Hematopoietic multipotent progenitor cell treated with erythropoietin and hydrocortisone succinate and interleukin-3 and kit ligand, for 6 days (in vitro differentiated cells): ENCODE results near the gene LSM12.
"Not testable (repeated sequence)": the region's sequence is repeated elsewhere in the genome, so short reads cannot be mapped to it uniquely, and the experiment has no call there.

Experiments used
- DNase-seq: peaks from one replicate; pipeline ENCODE4 v3.0.0-alpha.2; 2015

The LSM12 gene

DNA sequence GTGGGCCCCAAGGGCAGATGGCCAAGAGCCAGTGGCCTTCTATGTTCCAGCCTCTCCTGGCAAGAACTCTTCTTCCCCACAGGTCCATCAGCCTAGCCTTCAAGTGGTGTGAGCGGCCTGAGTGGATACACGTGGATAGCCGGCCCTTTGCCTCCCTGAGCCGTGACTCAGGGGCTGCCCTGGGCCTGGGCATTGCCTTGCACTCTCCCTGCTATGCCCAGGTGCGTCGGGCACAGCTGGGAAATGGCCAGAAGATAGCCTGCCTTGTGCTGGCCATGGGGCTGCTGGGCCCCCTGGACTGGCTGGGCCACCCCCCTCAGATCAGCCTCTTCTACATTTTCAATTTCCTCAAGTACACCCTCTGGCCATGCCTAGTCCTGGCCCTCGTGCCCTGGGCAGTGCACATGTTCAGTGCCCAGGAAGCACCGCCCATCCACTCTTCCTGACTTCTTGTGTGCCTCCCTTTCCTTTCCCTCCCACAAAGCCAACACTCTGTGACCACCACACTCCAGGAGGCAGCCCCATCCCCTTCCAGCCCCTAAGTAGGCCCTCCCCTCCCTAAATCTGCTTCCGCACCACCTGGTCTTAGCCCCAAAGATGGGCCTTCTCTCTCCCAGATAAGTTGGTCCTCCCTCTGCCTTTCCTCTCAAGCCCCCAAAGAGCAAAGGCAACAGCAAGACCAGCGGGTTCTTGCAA is 9.3 kb upstream of the LSM12 start:
- no peak for DNase-seq

DNA sequence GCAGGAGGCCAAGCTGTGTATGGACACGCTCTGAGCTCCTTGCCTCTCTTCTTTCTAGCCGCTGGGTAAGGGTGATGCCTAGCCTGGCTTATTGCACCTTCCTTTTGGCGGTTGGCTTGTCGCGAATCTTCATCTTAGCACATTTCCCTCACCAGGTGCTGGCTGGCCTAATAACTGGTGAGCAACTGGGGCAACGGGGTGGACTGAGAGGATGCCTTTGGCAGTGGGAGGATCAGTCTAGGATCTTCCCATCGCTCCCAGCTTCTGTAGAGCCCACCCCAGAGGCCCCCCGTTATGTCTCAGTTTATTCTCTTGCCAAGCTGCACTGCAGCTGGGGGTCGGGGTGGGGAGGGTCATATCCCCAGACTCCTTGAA is 8.4 kb upstream of the LSM12 start:
- DNase-seq, result no peak

DNA sequence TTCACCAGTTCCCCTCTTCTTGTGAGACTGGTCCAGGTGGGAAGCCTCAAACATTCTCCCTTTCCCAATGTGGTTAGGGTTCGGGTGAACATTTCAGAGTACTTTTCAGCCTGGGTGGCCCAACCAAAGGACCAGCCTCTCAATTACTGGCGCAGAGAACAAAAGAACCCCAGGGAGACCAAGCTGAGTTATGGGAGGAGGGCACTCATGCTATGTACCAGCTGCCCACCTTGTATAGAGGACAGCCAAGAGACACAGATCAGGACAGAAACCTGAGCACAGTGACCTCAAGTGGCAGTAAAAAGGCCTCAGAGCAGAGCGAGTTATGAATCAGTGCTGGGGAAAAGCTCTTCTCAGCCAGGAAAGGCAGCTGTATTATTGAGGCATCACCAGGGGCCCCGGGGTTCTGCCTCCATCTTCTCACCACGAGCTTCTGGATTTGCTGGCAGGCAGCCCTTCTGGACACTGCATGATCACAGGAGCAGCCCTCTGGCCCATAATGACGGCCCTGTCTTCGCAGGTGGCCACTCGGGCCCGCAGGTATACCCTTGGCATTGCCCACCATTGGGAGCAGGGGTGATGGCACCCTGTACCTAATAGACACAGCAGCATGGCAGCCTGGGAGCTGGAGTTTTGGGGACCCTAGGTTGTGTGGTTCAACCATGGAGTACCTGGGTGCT is 7.9 kb upstream of the LSM12 start:
- no peak for DNase-seq

DNA sequence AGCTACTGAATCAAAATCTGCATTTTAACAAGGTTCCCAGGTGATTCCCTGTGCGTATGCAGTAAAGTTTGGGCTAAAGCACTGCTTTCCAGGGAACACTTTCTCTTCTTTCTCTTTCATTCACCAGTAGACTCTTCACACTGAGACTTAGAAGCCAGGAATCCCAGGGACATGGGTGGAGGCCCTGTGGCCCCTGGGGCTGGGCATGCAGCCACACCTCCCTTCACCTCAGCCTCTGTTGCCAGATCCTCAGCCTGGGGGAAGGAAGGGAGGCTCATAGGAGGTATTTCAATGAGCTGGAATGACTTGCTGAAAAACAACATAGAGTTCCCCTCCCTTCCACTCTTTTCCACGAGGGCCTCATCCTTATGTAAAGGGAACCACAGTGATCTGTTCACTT is 5.3 kb upstream of the LSM12 start:
- peak; percentile 50 for DNase-seq

DNA sequence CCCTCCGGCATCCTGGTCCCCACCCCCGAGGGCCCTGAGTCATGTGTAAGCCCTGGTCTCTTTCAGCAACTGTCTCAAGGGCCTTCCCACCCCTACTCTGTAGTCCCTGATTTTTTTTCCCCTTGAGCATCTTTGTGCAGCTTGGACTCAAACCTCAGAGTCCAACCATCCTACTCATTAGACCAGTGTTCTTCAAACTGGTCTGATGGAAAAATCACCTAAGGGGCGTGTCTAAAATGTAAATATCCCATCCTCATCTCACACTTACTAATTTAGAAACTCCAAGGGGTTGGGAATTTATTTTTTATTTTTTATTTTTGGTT is 4.7 kb upstream of the LSM12 start:
- DNase-seq, result no peak

DNA sequence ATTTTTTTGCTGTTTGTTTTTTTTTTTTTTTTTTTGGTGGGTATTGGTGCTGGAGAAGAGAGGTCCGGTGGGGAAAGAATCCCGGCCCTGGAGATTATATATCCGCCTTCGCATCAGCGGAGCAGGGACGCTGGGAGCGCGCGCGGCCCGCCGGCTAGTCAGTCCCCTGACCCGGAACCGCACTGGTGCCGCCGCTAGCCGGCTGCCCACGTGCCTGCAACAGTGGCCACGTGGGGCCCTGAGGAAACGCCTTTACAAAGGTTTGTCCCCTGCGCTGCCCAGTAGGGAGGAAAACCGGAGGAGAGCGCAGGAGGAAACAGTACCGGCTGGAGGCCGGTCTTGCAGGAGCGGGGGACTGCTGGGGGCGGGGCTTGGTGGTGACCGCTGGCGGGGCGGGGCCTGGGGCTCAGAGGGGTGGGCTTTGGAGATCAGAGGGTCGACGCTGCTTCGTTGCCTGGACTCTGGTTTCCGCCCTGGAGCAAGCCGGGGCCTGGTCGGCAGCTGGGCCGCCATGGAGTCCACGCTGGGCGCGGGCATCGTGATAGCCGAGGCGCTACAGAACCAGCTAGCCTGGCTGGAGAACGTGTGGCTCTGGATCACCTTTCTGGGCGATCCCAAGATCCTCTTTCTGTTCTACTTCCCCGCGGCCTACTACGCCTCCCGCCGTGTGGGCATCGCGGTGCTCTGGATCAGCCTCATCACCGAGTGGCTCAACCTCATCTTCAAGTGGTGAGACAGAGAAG is 4.2 kb upstream of the LSM12 start, which contains the start of gene G6PC3:
Gene G6PC3 (plus strand): TSS at position 281 of the 743 bp plus-strand sequence. CDS start 231 bp downstream, at position 512.
- peak; percentile 98 for DNase-seq

DNA sequence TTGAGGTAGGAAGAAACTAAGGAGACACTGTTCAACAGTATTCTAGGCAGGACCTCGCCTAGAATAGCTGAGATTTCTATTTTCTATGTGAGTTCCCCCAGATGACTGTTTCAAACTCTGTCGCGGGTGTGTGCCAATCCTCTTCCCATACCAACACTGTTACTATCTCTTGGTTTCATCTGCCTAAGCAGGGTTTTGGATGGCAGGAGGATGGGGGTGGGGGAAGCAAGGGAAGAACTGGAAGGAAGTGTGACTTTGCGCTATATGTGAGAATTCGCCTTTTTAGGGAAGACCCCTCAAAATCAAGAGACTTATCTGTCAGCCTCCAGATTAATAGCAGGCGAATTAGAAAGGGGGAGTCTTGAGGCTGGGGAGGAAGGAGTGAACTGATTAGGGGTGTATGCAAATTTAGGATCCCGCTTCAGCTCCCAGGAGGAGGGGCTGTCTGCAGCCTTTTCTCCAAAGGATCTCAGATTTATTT is 3.5 kb upstream of the LSM12 start:
- DNase-seq, result peak; percentile 65

DNA sequence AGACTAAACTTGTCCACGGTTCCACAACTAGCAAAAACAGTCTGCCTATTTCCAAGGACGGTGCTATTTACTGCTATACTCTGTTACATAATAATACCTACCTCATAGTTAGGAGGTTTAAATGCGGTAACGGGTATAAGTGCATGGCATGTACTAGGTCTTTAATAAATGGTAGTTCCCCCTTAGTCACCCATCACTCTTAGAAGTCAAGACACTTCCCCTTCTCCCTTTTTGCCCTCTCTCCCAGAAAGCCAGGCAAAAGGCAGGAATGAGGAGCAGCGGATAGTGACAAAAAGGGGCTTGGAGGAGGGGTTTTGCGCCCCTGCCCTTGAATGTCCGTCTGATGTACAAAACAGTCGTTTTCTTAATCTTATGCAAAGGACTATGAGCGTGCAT is 1.1 kb upstream of the LSM12 start:
- DNase-seq, result no peak

DNA sequence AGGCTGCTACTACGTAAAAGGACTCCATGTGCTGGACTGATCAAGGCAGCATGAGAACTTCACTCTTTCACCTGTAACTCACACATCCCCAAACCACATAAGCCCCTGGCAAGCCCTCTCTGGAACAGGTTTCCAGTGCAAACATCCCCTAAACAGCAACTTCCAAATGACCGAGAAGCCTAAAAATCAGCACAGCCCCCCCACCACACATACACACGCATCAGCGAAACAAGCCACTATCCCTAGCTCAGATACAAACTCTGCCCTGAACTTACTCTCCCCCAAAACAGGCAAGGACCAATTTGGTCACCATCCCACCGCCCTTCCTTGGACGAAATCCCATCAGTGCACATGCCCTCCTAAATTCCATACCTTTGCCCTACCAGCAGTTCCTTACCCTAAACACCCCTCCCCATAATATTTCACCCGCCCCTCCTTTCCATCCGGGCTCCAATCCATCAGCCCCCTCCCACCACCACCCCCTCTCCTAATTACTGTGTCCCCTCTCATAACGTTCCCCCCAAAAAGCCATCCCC is 735 bp downstream of the LSM12 start:
- DNase-seq, result peak; percentile 43

DNA sequence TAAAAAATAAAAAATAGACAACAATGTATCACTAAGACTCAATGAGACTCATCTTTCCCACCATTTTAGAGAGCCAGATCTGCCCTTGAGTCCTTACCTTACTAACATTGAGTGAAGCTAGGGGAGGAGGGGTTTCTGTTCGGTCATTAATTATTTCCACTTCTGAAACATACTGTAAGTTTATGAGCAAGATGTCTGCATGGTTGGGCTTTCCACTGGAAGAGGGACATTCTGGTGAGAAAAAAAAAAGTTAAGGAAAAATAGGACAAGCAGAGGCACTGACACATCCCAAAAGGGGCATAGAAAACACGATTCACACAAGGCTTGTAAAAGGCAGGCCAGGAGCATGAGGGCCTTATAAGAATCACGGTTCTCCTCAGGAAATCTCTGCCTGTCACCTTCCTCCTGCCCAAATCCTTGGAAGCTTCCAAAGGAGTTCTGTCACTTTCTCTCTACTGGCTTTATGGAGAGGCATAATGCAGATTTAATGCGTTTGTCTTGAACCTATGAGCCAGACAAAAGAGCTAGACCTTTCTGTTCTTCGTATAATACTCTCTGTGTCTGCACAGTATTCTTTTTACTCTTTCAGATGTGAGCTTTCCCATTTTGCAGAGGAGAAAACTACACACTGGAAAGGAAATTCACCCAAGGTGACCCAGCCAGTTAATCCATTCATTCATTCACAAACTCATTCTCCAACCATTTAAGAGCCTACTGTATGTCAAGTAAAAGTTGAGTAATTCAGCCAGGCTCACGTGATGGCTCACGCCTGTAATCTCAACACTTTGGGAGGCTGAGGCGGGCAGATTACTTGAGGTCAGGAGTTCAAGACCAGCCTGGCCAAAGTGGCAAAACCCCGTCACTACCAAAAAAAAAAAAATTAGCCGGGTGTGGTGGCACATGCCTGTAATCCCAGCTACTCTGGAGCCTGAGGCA is 2.5 kb downstream of the LSM12 start:
- no peak for DNase-seq

DNA sequence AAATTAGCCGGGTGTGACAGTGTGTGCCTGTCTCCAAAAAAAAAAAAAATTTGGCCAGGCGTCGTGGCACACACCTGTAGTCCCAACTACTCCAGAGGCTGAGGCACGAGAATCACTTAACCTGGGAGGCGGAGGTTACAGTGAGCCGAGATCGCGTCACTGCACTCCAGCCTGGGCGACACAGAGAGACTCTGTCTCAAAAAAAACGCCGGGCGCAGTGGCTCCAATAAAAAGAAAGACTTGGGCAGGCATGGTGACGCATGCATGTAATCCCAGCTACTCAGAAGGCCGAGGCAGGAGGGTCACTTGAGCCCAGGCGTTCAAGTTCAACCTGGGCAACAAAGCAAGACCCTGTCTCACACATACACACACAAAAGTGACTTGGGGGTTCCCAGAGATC is 3.6 kb downstream of the LSM12 start:
- DNase-seq, result no peak

DNA sequence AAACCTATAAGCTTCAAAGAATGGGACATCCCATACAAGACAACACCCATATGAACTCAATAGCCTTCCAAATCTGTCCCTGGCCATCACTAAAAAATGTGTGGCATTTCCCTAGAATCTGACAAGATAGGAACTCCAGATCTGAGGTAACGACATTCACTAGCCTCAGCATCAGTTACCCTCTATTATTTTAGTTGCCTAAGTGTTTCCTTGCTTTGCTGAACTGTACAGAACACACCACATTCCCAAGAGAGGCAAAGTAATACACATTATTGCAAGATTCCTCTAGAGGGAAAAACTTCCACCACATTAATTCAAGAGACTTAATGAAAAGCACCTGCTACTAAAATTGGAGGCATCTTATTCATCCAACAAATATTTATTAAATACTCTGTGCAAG is 5.0 kb downstream of the LSM12 start:
- no peak for DNase-seq

DNA sequence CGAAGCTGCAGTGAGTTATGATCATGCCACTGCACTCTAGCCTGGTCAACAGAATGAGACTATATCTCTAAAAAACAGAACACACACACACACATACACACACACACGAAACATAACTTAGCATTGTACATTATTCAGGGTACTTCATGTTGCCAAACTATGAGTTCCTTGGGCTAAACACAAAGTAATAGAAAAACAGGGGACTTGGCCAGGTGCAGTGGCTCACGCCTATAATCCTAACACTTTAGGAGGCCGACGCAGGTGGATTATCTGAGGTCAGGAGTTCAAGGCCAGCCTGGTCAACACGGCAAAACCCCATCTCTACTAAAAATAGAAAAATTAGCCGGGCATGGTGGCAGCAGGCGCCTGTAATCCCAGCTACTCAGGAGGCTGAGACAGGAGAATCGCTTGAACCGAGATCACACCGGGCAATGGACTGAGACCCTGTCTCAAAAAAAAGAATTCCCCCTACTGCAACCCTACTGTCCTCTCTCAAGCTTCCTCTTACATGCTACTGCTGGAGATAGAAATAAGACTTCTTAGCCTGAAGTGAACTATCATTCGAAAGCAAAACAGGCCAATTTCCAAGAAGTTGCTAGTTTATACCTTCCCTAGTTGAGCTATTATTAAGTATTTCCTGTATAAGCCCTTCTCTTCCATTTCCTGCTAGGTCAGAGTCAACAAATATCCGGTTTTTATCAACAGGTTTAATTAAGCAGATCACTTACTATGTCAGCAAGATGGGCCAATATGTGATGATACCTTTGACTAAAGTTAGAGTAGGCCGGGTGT is 7.2 kb downstream of the LSM12 start:
- no peak for DNase-seq

DNA sequence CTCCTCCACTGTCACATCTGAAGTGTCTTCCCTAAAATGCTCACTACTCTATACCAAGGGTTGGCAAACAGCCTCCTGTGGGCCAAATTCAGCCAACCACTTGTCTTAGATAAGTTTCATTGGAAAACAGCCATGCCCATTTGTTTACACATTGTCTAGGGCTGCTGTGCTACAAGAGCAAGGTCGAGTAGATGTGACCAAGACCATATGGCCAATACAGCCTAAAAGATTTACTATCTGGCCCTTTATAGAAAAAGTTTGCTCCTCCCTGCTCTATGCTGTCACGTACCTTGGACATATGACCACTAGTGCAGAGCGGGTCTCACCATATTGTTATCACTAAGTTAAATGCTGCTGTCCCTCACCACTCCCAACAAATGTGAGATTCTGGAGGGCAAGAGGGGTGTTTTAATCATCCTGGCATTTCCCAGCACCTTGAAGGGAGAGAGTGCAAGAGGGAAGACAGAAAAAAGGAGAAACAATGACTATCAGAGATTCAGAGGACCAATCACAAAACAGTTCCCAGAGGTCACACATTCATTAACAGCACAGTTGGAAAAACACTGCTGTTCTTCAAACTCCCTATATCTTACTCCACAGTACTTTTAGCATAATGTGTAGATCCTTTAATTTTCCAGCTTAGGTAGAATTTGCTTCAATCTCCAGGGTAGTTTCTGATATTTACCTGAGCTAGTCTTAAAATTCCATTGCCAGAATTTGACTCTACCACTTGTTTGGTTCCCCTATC is 13.2 kb downstream of the LSM12 start:
- DNase-seq, result peak; percentile 68

DNA sequence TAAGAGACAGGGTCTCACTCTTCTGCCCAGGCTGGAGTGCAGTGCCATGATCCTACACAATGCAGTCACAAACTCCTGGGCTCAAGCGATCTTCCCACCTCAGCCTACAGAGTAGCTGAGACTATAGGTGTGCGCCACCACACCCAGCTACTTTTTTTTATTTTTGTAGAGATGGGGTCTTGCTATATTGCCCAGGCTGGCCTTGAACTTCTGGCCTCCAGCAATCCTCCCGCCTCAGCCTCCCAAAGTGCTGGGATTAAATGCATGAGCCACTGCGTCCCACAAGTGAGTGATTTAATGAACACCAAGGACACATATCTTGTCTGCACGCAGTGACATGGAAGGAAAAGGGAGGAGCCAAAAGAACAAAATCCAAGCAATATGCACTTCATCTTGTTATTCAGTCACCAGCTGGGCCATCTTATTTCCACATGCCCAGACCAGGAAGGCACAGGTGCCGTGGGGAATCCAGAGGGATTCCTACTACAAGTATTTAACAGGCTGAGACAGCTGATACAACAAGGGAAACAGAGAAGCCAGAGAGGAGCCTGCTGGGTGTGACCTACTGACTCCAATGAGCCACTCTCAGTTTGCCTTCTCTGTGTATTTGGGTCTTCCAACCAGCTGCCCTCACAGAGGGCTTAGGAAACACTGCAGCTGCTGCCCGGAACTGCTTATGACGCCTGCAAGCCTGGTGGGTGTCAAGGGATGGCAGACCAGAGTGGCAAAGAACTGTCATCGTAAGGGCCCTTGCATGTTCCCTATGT is 17.0 kb downstream of the LSM12 start:
- DNase-seq, result no peak

DNA sequence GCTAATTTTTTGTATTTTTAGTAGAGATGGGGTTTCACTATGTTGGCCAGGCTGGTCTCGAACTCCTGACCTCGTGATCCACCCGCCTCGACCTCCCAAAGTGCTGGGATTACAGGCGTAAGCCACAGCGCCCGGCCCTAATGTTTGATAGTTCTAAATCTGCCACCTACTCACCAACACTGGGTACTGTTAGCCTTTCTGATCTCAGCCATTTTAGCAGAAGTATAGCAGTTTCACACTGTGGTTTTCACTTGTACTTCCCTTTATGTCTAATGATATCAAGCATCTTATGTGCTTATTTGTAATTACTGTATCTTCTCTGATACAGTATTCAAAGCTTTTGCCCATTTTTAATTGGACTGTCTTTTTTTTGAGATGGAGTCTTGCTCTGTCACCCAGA is 19.6 kb downstream of the LSM12 start:
- not testable (repeated sequence) for DNase-seq

DNA sequence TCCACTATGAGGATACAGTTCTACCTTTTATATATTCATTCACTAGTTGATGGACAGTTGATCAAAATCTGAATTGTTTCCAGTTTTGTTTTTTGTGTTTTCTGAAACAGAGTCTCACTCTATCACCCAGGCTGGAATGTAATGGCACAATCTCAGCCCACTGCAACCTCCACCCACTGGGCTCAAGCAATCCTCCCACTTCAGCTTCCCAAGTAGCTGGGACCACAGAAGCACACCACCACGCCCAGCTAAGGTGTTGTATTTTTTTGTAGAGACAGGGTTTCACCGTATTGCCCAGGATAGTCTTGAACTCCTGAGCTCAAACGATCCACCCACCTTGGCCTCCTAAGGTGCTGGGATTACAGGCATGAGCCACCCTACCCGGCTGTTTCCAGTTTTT is 21.0 kb downstream of the LSM12 start:
- DNase-seq, result no peak

DNA sequence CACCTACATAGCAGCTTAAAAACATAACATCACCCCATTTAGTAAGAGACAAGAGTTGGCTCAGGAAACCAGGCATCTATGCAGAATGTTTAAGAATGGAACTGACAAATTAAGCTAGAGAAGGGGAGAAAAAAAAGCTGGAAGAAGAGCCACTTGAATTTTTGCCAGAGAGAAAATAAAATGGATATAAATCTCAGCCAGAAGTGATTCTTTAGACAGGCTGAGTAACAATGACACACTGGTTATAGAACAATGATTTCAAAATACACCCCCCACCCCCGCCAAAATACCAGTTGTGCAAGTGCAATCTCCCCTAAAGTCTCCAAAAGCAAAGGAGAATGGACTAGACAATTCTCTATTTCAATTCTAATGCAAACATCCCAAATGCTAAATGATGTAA is 22.4 kb downstream of the LSM12 start:
- DNase-seq, result no peak

DNA sequence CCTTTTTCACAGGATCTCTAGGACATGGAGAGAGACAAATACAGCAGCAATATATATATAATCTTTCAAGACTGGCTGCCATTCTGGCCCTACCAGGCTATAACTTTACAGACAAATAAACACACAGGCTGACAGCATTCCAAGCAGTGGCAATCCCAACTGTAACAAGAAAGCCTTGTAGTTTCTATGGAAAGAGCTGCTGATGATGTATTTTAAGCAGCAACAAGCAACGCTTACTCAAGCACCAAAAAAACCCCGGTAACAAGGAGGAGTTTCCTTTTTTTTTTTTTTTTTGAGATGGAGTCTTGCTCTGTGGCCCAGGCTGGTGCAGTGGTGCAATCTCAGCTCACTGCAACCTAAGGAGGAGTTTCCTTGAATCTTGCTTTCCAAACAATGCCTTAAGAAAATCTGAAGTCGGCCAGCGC is 23.2 kb downstream of the LSM12 start:
- DNase-seq, result no peak
